Measurements from ENCODE around the gene PPL.

DNA sequence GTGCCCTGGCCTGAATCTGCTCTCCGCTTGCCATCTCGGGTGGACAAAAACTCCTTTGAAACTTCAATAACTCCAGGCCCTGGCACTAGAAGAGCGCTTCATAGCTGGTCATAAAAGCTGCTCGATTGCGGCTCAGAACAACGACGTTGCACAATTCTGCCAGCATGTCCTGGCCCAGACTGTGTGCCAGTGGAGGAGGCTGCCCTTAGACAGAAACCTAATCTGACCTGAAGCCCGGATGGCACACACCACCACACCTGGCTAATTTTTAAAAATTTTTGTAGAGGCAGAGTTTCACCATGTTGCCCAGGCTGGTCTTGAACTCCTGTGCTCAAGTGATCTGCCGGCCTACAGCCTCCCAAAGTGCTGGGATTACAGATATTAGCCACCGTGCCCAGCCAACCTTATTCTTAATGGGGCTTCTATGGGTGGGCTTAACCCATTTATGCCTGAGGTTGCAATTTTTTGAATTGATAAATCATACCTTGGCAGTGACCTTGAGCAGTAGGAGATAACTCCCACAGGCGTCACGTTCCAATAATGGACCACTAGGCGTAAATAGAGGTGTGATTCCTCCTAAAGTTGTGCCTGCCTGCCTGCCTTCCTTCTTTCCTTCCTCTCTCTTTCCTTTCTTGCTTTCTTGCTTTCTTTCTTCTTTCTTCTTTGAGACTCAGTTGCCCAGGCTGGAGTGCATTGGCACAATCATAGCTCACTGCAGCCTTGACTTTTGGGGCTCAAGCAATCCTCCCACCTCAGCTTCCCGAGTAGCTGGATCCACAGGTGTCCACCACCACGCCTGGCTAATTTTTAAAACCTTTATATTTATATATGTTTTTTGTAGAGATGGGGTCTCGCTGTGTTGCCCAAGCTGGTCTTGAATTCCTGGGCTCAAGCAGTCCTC lies 1.1 kb upstream of the PPL start:
- no peak for TF ChIP-seq CTCF (IDR thresholded peaks at IDR 0.05)
- TF ChIP-seq POLR2A (IDR thresholded peaks at IDR 0.05) = no peak

Data from Peyer's patch (tissue), 4 donors.